Spleen (tissue), 7 donors: ENCODE data around the gene ZBTB44.
"Not testable (repeated sequence)": the region's sequence is repeated elsewhere in the genome, so short reads cannot be mapped to it uniquely, and the experiment has no call there.

Source experiments
- POLR2A ChIP-seq, 3 donors: fragments of 450-650 bp; IDR thresholded peaks; one replicate each; pipeline ENCODE4 v1.5.1; 2017; ENCODE audit warnings: antibody characterized with exemption in 3 of 3, mild to moderate bottlenecking in 1 of 3
- POLR2AphosphoS5 ChIP-seq, 3 donors: sonication (generic); formaldehyde crosslinking; IDR thresholded peaks; one replicate each; pipeline ENCODE4 v1.5.1; 2017; ENCODE audit warnings: antibody characterized with exemption in 3 of 3
- TF ChIP-seq, protein P1 (sequence below), 11 experiments: fragments of 200-600 bp in 7 of 11; fragments of 450-650 bp in 4 of 11; sonication (generic) in 4 of 11; IDR thresholded peaks in 8 of 11; conservative IDR thresholded peaks in 3 of 11; 1 replicate in 7 of 11; 2 replicates in 4 of 11; pipeline versions ENCODE4 v1.4.0 to v1.8.0; 2016 to 2021; ENCODE audit warnings: antibody characterized with exemption in 11 of 11, inconsistent platforms in 4 of 11, mild to moderate bottlenecking in 1 of 11
- donor health status: DM: no; HTN: no; CAD: no; lungs with moderate emphysema.
- donor health status: DM: no; HTN: no; CAD: no.
- donor health status: DM: no; HTN: no; CAD: no.

DNA sequence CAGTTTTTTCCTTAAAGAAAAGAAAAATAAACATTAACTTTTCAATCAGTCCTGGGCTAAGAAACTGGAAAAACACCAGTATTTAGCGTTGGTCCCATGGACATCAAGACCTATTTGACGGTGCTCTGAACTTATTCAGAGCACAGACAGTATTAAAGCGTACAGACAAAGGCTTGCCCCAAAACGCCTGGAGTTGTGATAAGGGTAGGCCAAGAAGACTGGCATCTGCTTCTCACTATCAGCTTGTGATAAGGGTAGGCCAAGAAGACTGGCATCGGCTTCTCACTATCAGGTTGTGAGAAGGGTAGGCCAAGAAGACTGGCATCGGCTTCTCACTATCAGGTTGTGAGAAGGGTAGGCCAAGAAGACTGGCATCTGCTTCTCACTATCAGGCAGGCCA, 69.3 kb downstream of the ZBTB44 start:
- TF ChIP-seq POLR2A, POLR2AphosphoS5 (IDR thresholded peaks at IDR 0.05): not testable (repeated sequence)
- TF ChIP-seq, protein P1, sequence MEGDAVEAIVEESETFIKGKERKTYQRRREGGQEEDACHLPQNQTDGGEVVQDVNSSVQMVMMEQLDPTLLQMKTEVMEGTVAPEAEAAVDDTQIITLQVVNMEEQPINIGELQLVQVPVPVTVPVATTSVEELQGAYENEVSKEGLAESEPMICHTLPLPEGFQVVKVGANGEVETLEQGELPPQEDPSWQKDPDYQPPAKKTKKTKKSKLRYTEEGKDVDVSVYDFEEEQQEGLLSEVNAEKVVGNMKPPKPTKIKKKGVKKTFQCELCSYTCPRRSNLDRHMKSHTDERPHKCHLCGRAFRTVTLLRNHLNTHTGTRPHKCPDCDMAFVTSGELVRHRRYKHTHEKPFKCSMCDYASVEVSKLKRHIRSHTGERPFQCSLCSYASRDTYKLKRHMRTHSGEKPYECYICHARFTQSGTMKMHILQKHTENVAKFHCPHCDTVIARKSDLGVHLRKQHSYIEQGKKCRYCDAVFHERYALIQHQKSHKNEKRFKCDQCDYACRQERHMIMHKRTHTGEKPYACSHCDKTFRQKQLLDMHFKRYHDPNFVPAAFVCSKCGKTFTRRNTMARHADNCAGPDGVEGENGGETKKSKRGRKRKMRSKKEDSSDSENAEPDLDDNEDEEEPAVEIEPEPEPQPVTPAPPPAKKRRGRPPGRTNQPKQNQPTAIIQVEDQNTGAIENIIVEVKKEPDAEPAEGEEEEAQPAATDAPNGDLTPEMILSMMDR (IDR thresholded peaks at IDR 0.05 in 8 of 11, conservative IDR thresholded peaks at IDR 0.05 in 3 of 11), result not testable (repeated sequence)
